GM19099 (cell line): ENCODE measurements around the gene DENND4C.

Source experiments
- POLR2A ChIP-seq: IDR thresholded peaks from 3 replicates; pipeline ENCODE4 v1.6.1; 2011; ENCODE audit warnings: low read depth; ENCODE audit not compliant: insufficient read length; ENCODE audit errors: extremely low read depth

The DENND4C gene

DNA sequence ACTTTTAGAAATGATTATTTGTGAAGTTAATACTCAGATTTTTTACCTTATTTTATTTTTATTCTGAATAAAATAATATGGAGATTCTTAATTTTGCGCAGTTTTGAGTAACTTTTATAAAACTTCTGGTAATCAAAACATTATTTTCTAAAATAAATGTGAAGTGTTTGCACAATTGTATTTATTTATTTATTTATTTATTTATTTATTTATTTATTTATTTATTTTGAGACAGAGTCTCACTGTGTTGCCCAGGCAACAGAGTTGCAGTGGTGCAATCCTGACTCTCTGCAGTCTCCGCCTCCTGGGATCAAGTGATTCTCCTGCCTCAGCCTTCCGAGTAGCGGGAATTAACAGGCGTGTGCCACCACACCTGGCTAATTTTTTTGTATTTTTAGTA, 76.1 kb downstream of the DENND4C start:
- no peak for TF ChIP-seq POLR2A

DNA sequence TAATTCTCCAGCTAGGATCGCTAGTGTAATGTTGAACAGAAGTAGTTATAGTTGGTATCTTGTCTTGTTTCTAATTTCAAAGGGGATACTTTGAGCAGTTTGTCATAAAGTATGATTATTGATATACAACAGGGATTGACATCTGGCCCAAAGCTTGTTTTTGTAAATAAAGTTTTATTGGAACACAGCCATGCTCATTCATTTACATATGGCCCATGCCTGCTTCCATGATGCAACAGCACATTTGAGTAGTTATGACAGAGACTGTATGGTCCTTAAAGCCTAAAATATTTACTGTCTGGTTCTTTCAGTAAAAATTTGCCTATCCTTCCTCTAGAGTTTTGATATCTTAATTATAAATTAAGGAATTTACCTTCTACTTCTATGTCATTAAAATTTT, 79.8 kb downstream of the DENND4C start:
- no peak for TF ChIP-seq POLR2A

DNA sequence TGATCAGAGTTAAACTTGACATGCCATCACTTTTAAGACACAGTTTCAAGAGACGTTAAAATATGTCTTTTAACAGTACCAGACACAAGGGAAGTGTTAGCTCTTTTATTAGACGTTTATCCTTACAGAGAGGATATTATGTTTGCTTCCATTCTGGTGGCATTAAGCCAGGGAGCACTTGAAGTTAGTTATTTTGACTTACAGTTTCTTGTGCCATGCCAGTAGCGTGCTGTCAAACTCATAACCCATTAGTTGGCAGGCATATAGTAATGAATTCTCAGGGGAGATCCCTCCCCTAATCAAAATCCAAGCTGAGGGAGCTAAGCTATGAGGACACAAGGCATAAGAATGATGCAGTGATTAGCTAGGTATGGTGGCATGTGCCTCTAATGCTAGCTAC, 83.1 kb downstream of the DENND4C start:
- TF ChIP-seq POLR2A, result no peak

DNA sequence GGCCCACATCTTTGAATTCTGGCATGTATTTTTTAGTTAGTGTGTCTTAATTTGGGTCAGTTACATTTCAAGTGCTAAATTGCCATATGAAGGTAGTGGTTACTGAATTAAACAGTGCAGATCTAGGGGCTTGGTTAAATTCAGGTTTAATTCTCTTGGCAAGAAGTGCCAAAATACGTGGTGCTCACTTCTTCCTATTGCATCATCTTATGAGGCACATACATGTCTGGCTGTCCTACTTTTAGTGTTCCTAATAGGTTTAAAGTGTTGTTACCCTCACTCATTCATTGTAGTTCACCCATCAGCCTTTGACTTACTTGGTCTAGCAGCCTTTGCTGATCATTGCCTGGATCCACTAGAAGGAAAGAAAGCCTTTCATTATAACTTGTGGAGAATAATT, 90.0 kb downstream of the DENND4C start:
- TF ChIP-seq POLR2A, result no peak

DNA sequence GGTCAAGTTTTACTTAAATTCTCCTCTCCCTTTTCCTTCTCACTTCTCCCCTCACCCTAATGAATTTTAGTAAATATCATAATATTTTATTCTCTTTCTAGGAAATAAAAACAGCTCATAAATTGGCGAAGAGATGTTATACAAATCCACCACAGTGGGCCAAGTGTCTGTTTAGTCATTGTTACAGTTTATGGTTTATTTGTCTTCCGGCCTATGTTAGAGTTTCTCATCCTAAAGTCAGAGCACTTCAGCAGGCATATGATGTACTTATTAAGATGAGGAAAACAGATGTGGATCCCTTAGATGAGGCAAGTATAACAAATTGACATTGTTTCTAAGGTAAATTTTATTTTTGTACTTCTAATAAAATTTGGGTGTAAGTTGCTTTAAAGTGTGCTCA, 101.4 kb downstream of the DENND4C start:
- TF ChIP-seq POLR2A, result no peak

DNA sequence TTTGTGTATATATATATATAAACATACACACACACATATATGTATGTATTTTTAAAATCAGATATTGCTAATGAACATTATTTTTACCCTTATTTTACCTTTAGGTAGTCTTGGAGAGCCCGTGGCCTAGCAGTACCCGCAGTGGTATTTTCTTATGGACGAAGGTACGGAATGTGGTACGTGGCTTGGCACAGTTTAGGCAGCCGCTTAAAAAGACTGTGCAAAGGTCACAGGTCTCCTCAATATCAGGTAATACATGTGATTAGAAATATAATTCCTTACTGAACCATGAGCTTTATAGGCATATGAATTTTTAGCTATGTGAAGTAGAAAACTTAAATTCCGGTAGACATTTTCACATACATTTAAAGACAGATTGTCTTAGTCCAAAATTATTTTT, 105.7 kb downstream of the DENND4C start:
- no peak for TF ChIP-seq POLR2A

DNA sequence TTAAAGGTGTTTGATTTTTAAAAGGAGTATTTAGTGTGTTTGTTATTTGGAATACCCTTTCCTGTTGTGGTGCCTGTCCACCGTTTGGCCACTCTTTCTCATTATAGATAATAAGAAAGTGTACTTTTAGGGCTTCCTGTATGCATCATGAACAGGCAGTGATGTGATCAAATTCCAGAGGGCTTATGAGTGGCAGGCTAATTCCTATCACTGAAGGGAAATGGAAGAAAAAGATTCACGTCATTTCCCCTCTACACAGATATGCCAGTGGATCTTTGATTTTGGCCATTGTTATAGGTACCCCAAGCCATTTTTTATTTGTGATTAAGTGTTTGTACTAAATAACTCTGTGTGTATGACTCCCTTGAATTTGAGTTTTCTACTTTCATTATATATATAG, 112.5 kb downstream of the DENND4C start:
- no peak for TF ChIP-seq POLR2A

DNA sequence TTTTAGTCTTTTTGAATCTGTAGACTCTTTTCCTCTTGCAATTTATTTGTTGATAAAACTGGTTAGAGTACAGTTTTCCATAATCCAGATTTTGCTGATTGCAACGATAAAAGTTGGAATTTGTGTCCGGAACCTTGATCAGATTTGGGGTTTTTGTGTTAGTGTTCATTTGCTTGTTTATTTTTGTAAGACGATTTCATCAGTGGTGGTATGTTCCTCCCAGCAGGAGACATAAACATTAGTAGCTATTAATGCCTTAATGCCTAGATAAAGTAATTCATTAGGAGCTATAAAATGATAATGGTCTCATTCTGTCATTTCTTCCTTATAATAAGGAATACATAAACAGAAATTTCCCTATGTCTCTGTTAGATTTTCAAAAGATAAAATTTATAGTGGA, 128.2 kb downstream of the DENND4C start:
- TF ChIP-seq POLR2A, result no peak

DNA sequence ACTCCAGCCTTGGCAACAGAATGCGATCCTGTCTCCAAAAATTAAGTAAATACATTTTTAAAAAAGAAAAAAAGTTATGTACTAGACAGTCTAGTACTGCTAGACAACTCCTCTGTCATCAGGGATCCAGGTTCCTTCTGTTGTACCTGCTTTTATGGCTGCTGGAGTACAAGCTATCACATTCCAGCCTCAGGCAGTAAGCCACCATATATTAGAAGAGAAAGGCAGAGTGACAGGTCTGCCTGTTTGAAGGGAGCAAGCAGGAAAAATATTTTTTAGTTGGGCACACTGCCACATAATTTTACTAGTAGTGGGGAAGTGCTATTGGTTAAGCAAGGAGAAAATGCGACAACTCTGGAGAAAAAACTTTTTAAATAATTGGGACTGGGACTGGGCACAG, 138.6 kb downstream of the DENND4C start:
- TF ChIP-seq POLR2A, result no peak

DNA sequence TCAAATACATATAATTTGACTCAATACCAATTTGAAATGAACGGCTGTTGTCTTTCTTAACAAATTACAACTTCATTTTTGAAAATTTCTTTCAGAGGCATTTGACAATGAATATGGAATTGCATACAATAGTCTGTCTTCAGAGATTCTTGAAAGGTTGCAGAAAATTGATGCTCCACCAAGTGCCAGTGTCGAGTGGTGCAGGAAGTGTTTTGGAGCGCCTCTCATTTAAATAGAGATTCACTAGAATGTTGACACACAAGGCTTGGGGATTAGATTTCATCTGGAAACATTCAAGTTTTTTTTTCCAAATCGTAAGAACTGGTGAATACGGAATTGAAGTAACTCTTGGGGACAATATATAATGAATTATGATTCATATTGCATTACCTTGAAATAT, 141.4 kb downstream of the DENND4C start:
- TF ChIP-seq POLR2A, result no peak

DNA sequence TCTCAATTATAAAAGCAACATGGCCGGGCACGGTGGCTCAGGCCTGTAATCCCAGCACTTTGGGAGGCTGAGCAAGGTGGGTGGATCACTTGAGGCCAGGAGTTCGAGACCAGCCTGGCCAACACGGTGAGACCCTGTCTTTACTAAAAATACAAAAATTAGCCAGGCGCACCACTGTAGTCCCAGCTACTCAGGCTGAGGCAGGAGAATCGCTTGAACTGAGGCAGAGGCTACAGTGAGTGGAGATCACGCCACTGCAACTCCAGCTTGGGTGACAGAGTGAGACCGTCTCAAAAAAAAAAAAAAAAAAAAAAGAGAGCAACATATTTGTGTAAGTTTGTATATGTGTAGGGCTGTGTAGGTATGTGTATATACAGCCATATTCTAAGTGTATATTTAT, 142.1 kb downstream of the DENND4C start:
- TF ChIP-seq POLR2A, result no peak

DNA sequence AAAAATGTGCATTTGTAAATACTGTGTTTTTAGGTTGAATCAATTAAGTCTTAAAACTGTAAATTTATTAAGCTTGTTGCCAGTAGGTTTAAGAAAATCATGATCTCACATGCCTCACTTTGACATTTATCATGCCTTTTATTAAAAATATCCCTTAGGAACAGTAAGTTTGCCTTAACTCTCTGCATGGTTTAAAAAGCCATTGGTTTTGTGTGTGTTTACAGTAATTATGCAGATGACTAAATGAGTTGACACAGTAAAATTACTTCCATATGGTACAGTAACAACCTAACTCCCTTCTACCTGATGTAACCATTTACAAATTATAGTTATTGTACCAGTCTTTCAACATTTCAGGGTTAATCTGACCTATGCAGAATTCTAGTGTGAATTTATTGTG, 143.0 kb downstream of the DENND4C start:
- peak; percentile 27 for TF ChIP-seq POLR2A

DNA sequence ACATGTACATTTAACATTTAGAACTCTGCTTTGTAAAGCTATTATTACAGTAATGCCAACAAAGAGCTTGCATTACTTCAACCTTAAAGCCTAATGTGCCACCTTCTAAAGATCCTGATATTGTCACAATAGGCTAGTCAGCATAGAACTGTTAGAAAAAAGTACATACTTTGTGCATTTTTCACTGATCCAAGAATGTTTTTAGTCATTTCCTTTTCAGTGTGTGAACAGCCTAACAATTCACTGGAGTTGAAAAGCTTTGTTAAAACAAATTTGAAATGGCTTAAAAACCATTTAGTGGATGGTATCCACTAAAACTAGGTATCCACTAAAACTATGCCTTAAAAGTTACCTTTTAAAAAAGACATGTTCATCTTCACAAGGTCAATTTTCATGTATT, 145.0 kb downstream of the DENND4C start:
- TF ChIP-seq POLR2A, result no peak

DNA sequence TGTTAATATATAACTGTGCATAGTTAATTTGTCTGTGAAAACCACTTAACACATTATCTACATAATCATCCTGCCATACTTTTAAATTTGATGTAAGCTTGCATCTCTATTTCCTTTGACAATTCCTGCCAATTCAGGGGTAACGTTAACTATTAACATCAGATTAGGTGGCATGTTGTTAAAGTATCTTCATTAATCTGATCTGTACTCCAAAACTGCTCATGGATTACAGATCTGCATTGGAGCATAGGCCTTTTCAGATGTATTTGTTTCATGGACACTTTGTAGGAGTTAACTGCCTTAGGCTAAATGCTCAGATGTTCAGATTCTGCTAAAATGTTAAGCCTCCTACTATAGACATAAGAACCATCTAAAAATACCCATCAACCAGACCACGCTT, 146.4 kb downstream of the DENND4C start:
- TF ChIP-seq POLR2A, result no peak

DNA sequence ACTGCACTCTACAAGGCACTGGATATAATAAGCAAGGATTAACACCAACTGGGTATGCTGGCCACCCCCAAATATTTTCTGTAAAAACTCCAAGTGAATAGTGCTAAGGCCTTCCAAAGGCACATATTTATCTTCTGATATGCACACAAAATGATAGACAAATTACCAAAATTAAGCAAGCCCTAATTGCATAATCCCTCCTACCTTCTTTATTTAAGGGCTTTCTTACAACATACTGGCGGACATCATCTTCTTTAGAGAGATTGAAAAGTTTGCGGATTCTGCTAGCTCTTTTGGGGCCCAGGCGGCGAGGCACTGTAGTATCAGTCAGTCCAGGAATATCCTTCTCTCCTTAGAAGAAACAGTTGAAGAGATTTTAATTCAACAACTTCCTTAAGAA, 147.7 kb downstream of the DENND4C start:
- peak; percentile 17 for TF ChIP-seq POLR2A

DNA sequence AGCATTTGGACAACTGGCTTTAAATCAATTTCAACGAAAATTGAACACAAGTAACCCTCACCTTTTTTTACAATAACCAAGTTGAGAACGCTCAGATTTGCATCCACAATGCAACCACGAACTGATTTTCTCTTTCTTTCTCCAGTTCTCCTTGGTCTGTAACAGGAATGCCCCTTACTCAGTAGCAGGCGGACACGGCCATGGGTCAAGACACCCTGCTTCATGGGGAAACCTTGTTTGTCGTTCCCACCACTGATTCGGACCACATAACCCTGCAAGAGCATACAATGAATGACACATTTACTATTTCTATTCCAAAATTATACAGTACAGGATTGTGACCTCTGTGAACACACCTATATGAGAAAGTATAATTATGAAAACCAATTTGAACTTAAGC, 148.2 kb downstream of the DENND4C start:
- no peak for TF ChIP-seq POLR2A

DNA sequence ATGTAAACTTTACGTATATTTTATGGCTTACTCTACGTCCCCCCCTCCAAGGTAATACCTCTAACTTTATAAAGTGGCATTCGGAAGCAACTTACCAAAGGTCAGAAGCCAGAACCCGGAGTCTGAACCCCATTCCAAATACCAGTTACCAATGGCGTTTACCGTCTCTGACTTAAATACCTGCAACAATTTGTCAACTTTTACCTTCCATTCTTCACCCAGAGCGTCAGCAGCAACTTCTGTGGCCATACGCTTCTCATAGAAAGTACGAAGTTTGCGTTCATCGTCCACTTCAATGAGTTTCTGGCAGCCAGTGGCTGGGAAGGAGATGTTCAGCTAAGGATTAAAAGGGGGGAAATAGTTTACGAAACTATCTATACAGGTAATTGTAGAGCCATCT, 148.8 kb downstream of the DENND4C start:
- TF ChIP-seq POLR2A, result no peak

DNA sequence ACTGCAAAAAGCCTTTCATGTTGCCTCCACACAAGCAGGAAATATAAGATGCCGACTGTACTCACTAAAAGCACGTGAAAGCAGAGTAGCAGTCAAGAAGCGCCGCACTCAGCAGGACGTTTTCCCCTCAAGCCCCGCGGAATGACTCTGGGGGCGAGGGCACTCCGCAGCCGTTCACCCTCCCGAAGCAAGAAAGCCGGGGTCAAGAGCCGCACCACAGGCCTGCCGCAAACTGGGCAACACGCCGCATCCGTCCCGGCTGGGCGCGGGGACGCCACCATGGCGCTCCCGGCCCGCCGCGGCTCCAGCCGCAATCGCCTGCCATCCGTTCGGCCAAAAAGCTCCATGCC, 149.2 kb downstream of the DENND4C start:
- no peak for TF ChIP-seq POLR2A
